Activated naive CD8-positive, alpha-beta T cell treated with anti-CD3 and anti-CD28 coated beads, Interleukin-2, amount 50 U/mL, for 16 hours (primary cell): ENCODE data around the gene NCAPD2.
"Not testable (repeated sequence)": the region's sequence is repeated elsewhere in the genome, so short reads cannot be mapped to it uniquely, and the experiment has no call there.

ENCODE experiments used
- DNase-seq: peaks from one replicate; pipeline ENCODE4 v3.0.0-alpha.2; 2020; ENCODE audit warnings: low read depth, low spot score

NCAPD2 gene

DNA sequence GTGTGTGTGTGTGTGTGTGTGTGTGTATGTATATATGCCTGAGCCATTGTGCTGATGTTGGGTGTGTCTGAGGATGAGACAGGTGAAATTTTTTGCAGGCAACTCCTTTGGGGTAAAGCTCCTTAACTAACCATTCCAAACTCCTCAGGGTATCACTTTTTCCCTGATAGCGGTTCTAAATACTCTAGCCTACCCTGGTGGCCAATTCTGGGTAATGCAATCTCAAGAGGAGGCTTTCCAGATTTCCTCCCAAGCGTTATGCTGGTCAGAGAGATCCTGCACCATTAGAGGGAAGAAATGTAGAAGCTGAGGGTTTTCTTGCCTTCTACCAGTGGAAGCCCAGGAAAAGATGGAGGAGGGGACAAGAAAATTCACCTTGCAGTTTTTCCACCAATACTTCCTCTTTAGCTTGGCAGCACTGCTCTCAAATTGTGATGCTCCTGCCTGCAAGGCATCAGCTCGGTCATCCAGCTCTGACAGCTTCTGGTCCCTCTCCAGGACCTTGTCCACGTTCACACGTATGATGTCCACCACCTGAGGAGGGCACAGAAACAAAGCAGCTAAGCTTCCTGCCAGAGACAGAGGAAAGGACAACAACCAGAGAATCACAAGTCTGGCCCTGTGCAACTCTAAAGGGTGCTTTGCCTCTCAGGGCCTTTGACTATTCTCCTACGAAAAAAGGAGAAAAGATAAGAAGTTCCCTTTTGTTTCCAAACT, 28.3 kb upstream of the NCAPD2 start:
- DNase-seq = no peak

DNA sequence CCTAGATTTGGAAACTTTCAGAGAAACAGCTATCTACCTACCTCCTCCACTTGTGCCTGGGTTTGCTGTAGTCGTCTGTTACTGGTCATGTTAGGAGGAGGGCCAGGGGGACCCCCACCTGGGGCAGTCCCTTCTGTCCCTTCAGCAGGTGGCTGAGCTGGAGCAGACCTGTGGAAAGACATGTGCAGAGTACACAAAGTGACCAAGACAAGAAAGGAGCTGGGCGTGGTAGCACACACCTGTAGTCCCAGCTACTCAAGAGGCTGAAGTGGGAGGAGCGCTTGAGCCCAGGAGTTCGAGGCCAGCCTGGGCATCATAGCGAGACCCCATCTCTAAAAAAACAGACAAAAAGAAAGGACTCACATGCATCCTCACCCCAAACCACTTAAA, 27.7 kb upstream of the NCAPD2 start:
- no peak for DNase-seq

DNA sequence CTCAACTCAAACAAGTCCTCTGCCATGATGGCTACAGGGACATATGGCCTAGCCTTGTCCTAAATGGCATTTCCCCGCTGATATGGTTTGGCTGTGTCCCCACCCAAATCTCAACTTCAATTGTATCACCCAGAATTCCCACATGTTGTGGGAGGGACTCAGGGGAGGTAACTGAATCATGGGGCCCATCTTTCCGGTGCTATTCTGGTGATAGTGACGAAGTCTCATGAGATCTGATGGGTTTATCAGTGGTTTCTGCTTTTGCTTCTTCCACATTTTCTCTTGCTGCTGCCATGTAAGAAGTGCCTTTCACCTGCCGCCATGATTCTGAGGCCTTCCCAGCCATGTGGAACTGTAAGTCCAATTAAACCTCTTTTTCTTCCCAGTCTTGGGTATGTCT, 27.2 kb upstream of the NCAPD2 start:
- DNase-seq = not testable (repeated sequence)

DNA sequence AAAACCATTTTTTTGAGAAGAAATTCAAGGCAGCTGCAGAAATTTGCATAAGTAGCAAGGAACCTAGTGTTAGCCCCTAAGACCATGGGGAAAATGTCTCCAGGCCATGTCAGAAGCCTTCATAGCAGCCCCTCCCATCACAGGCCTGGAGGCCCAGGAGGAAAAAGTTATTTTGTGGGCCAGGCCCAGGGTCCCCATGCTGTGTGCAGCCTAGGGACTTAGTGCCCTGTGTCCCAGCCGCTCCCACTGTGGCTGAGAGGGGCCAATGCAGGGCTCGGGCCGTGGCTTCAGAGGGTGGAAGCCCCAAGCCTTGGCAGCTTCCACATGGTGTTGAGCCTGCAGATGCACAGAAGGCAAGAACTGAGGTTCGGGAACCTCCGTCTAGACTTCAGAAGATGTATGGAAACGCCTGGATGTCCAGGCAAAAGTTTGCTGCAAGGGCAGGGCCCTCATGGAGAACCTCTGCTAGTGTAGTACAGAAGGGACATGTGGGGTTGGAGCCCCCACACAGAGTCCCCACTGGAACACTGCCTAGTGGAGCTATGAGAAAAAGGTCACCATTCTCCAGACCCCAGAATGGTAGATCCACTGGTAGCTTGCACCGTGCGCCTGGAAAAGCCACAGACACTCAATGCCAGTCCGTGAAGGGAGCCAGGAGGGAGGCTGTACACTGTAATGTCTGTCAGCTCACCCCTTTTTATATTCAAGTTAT, 26.2 kb upstream of the NCAPD2 start:
- DNase-seq = not testable (repeated sequence)

DNA sequence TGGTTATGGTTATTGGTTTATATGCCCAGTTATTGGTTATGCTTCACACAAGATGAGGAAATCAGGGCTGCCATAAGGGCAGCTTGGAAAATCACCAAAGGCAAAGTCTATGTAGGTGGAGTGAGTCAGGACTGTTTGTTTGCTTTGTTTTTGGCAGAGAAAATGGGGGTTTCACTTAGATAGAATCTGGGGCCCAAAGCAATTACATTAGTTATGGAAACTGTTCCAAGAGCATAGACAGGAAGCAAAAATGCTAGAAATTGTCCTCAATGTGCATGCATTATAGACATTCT, 25.7 kb upstream of the NCAPD2 start:
- no peak for DNase-seq

DNA sequence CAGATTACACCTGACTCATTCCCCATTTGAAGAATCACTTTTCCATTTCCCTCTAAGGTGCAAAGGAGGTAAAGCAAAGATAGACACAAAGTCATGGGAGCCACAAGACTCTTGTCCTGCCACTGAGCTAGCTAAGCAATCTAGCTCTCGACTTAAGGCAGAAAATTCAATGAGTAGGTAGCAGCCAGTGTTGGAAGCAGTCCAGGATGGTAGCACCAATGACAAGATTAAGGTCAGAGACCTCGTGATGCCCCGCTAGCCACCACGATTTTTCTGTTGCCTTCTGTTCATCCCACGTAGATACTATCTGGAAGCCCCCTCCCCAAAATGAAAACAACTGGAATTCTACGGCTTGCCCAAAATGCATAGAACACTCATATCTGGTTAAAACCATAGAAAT, 24.8 kb upstream of the NCAPD2 start:
- no peak for DNase-seq

DNA sequence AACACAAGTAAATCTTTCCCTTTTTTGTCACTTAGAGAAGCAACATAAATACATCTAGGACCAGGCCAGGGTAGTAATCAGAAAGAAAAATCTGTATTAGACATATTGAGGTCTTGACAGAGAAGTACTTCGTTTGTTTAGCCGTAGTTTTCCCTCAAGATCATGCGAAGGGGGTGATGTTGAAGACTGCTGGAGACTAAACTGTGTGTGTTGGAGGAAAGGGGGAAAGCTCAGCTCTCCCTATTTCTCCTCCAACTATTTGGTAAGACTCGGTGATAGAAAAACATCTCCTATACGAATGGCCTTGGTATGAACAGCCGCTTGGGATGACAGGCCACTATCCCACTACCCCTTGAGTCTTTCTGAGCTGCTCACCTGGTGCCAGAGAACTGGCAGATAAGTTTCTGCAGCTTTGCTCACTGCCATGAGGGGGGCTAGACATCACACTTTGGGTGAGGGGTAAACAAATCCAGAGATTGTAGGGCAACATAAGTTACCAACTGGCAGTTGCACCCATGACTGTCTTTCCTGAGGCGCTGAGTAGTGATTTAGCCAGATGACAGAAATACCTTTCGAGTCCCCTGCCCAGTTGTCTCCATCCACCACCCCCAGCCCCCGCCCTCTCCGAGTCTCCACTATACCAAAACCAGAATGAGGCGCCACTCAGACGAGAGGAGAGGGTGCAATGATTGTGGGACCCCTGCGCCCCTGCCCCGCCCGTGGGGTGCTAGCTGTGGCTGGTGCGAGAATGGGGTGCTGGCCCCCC, 24.1 kb upstream of the NCAPD2 start:
- no peak for DNase-seq

DNA sequence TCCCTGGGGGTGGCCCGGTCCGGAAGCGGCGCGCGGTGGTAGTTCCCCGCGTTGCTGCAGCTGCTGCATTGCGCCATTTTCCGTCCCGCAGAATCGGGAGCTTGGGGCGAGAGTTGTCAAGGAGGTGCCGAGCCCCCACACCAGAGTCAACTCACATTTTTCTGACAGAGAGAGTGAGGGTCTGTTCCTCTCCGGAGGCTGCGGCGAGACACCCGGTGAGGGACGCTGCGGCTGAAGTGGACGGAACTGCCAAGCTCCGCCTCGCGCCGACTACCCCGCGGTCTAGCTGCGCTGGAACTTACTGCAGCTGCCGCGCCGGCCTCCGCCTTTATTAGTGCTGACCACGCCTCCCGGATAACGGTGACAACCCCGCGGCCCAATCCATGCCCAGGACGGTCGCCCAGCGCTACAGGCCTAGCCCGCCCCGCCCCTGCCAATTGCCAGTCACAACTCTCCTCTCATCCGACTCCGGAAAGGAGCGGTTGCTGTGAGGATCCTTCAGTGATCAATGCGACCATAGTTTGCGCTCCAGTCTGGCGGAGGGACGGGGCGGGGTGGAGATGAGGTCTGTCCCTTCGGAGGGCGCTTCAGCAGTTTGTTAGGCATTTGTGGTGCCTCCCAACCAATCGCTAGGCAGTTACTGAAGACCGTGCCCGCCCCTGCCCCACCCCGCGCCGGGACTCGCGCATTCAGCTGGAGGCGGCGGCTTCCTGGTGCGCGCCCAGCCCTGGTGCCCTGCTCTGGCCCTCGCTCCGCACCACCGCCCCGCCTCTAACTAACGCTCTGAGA, 23.3 kb upstream of the NCAPD2 start, which contains the start of gene VAMP1:
Gene VAMP1 (minus strand): TSS at position 303 of the 789 bp plus-strand sequence. CDS start 146 bp downstream, at position 157.
- DNase-seq = peak; percentile 94

DNA sequence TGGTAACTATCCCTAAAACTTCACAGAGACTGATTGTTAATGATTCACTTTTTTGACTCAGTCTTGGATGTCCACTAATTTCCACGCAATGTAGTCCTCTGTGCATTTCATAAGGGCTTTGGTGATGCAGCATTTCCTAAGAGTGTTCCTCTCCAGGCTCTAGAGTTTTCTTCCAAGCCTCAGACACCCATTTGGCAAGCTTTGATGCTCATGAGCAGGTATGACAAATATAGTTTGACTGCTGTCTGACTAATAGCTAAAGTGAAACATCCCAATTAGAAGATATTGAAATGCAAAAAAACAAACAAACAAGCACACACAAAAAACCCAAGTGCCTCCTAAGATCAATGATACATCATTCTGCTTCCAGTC, 21.9 kb upstream of the NCAPD2 start:
- no peak for DNase-seq

DNA sequence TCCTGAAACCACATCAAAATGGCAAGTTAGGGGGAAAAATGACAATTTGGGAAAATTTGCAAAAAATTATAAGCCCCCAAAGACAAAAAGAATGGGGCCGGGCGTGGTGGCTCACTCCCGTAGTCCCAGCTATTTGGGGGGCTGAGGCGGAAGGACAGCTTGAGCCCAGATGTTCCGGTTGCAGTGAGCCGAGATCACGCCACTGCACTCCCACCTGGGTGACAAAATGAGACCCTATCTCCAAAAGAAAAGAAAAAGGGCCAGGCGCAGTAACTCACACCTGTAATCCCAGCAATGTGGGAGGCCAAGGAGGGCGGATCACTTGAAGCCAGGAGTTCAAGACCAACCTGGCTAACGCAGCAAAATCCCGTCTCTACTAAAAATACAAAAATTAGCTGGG, 21.4 kb upstream of the NCAPD2 start:
- no peak for DNase-seq

DNA sequence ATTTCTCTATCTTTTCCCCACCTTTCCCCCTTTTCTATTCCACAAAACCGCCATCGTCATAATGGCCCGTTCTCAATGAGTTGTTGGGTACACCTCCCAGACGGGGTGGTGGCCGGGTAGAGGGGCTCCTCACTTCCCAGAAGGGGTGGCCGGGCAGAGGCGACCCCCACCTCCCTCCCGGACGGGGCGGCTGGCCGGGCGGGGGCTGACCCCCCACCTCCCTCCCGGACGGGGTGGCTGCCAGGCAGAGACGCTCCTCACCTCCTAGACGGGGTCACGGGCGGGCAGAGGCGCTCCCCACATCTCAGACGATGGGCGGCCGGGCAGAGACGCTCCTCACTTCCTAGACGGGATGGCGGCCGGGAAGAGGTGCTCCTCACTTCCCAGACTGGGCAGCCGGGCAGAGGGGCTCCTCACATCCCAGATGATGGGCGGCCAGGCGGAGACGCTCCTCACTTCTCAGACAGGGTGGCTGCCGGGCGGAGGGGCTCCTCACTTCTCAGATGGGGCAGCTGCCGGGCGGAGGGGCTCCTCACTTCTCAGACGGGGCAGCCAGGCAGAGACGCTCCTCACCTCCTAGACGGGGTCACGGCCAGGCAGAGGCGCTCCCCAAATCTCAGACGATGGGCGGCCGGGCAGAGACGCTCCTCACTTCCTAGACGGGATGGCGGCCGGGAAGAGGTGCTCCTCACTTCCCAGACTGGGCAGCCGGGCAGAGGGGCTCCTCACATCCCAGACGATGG, 18.5 kb upstream of the NCAPD2 start:
- DNase-seq = not testable (repeated sequence)

DNA sequence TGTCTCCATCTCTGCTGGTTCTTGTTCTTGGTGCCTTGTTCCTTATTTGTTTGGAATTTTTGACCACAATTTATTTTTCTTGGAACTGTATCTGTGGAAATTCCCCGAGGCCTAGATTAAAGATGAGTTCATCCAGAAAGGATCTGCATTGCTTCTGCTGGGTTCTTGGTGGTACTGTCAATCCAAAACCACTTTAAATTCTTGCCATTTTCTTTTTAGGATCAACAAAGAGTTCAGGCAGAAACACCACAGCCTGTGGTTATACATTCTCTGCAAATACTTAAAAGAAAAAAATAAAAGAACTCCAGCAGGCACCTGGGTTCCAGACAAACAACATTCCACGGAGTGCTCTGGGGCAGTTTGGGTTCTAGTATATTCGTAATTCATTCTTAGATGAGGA, 17.4 kb upstream of the NCAPD2 start:
- no peak for DNase-seq

DNA sequence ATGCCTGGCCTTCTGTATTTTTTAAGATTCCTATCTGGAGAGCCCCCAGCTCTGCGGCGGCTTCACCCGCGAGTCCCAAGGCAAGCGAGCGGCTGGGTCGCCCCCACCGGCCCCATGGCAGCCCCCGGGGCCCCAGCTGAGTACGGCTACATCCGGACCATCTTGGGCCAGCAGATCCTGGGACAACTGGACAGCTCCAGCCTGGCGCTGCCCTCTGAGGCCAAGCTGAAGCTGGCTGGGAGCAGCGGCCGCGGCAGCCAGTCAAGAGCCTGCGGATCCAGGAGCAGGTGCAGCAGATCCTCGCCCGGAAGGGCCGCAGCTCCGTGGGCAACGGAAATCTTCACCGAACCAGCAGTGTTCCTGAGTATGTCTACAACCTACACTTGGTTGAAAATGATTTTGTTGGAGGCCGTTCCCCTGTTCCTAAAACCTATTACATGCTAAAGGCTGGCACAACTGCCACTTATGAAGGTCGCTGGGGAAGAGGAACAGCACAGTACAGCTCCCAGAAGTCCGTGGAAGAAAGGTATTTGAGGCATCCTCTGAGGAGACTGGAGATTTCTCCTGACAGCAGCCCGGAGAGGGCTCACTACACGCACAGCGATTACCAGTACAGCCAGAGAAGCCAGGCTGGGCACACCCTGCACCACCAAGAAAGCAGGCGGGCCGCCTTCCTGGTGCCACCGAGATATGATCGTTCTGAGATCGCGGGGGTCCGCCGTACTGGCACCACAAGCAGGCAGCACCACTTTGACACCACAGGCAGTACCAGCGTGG, 16.1 kb upstream of the NCAPD2 start:
- not testable (repeated sequence) for DNase-seq

DNA sequence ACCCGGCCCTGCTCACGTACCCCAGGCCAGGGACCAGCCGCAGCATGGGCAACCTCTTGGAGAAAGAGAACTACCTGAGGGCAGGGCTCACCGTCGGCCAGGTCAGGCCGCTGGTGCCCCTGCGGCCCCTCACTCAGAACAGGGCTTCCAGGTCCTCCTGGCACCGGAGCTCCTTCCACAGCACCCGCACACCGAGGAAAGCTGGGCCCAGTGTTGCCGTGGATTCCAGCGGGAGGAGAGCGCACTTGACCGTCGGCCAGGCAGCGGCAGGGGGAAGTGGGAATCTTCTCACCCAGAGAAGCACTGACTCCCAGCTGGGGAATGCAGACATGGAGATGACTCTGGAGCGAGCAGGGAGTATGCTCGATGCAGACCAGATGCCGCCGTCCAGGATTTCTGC, 15.5 kb upstream of the NCAPD2 start:
- DNase-seq = no peak

DNA sequence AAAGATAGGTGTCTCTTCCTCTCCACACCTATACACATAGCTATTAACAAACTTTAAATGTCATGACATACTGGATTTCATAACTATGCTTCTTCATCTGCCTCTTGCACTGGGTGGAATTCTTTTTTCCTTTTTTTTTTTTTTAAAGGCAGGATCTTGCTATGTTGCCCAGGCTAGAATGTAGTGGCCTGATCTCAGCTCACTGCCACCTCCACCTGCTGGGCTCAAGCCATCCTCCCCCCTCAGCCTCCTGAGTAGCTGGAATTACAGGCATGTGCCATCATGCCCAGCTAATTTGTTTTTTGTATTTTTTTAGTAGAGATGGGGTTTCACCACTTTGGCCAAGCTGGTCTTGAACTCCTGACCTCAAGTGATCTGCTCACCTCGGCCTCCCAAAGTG, 5.7 kb upstream of the NCAPD2 start:
- no peak for DNase-seq

DNA sequence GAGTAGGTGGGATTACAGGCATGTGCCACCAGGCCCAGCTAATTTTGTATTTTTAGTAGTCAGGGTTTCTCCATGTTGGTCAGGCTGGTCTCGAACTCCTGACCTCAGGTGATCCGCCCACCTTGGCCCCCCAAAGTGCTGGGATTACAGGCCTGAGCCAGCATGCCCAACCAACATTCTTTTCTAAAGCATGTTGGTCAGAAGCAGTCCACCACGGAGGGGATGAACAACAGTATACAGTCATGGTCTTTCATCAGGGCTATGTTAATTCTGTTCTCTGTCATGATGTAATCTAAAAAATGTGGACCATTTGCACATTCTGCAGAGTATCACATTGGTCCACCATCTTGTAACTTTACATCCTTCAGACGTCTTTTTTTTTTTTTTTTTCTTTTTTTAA, 4.5 kb upstream of the NCAPD2 start:
- DNase-seq = no peak

DNA sequence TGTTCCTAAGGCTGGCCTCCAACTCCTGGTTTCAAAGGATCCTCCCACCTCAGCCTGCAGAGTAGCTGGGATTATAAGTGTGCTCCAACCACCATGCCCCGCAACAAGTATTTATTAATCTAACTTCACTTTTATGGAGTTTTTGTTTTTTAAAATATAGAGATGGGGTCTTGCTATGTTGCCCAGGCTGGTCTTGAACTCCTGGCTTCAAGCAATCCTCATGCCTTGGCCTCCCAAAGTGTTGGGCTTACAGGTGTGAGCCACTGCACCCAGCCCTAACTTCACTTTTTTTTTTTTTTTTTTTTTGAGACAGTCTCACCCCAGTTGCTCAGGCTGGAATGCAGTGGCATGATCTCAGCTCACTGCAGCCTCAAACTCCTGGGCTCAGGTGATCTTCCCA, 3.2 kb upstream of the NCAPD2 start:
- DNase-seq = not testable (repeated sequence)

DNA sequence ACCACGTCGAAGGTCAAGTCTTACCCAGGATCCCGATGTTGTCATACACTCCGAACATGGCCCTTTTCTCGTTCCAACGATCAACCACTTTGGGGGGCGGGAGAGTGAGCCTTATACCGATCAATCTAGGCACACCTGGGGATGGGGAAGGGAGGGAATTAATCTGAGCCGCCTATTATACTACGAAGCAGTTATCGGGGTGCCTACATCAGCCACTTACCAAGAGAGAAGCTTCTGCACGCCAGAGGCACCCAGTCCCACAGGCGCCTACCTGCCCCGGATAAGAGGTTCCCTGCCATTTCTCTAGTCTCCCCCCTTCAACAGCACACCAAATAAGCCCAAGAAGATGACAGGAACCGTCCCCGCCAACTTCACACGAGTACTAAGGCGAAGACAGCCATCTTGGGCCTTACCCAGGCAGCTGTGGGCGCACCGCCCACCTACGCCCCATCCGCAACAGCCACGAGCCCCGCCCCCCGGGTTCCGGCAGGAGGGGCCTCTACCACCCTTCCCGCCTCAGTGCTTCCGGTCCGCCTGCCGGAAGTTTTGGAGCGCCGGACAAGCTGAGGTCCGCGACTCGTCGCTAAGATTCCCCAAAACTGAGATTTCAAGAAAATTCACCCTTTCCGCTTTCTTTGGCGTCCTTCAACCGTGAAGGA, 935 bp upstream of the NCAPD2 start, which contains the start of gene MRPL51:
Gene MRPL51 (minus strand): TSS at position 425 of the 659 bp plus-strand sequence. CDS start 126 bp downstream, at position 299.
- peak; percentile 97 for DNase-seq

DNA sequence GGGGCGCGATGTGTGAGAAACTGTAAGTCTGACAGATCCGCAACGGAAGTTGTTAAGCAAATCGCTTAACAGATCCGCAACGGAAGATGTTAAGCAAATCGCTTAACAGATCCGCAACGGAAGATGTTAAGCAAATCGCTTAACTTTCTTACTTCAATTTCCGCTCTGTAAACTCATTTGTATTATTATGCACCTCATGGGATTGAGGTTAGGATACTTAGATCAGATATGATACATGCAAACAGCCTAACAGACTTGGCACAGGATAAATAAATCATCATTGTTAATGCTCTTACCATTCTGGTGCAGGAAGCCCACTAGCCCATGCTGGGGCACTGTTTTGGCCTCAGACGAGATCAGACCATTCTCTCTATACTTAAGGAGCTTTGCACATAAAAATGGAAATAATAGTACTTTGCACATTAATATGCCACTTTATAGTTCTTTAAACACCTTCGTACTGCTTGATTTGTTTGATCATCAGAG, 399 bp downstream of the NCAPD2 start:
- DNase-seq = no peak

DNA sequence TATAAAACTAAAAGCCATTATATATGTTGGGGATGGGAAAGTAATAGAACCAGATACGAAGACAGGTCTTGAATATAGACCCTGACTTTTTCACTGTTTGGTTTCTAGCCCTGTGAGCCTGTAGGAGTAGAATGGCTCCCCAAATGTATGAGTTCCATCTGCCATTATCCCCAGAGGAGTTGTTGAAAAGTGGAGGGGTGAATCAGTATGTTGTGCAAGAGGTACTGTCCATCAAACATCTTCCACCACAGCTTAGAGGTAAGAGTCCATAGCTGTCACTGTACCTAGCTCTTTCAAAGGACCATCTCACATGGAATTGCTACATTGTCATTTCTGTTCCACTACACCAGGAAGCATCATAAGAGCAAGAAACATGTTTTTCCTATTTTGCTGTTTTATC, 1.1 kb downstream of the NCAPD2 start:
- no peak for DNase-seq
